NCI-H1048 (cell line): ENCODE results near the gene PTP4A1.
A peak's percentile ranks its signal among the peaks of the same experiment; 100 is the strongest.

ENCODE experiments used
- DNase-seq: peaks from one replicate; lab custom pipeline; 2025; lab: John Stamatoyannopoulos, UW

Gene PTP4A1

DNA sequence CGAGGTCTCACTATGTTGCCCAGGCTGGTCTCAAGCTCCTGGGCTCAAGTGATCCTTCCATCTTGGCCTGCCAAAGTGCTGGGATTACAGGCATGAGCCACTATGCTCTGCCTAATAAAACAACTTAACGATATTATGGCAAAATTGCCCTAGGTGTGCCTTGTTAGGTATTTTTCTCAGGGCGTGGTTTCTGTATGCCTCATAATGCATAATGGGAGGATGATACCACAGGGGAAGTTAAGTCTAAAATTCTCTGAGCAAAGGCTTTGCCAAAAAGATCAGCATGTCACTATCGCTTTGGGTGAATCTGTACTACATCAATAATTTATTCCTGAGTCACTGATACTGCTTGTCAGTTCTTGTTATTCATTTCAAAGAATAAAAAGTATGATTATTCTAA is 15.9 kb upstream of the PTP4A1 start:
- DNase-seq, result no peak

DNA sequence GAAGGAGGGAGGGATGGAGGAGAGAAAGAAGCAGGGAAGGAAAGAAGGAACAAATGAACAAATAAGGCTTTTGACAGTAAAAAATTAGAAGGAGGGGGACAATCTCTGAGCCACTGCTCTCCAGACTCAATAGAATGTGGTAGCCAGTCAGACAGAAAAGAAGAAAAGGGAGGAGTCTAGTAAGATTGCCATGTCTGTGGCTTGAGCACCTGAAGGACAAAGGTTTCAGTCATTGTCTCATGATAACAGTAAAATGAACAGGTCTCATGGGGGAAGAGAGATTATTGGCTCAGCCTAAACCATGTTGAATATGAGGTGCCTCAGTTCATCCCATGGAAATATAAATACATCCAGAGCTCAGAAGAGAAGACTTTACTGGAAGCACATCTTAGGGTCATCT is 14.0 kb upstream of the PTP4A1 start:
- DNase-seq, result no peak

DNA sequence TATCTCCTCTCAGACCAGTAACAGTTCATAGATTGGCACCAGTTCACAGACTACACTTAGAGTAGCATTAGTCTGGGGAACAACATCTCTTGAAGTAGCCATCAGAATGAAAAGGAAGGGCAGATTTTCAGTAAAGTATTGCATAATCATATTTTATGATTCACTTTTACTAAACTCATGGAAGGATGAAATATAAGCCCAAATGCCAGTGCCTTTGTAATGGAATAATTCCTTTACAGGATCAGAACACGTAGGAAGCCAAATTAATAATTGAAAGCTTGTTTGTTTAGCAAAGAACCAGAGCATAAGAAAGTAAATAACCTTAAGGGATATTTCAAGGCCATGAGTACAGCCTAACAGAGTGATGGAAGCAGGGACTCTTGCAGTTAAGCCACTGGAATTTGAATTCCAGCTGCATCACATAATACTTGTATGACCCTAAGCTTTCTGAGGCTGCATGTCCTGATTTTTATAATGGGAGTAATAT is 11.4 kb upstream of the PTP4A1 start:
- no peak for DNase-seq

DNA sequence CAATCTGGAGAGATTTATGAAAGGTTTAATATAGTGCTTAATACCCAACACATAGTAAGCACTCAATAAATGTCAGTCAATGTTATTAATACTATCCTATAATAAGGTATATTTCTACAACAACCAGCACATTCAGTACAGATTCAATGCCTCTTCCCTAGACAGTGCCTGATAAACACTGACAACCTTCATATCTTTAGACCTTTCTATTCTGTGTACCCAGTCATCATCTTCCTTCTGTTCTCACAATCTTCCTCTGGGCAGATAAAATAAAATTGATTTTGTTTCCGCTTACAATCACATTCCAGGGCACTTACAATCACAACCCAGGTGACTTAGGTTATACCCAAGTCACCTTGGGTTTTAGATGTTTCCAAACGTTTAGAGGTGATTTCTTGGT is 11.0 kb upstream of the PTP4A1 start:
- DNase-seq, result no peak

DNA sequence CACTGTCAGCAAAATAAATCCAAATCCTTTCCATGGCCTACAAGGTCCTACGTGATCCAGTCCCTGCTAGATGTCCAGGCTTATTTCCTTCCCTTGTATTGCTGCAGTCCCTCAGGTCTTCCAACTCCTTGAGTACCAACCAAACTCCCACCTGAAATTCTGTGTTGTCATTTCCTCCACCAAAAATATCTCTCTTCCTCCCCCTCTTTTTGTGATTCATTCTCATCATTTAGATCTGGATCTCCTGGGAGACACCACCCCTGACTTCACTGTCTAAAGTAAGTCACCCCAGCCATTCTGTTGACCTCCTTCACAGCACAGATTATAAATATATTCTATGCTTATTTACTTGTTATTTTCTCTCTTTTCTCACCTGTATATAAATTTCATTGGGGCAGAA is 9.0 kb upstream of the PTP4A1 start:
- no peak for DNase-seq

DNA sequence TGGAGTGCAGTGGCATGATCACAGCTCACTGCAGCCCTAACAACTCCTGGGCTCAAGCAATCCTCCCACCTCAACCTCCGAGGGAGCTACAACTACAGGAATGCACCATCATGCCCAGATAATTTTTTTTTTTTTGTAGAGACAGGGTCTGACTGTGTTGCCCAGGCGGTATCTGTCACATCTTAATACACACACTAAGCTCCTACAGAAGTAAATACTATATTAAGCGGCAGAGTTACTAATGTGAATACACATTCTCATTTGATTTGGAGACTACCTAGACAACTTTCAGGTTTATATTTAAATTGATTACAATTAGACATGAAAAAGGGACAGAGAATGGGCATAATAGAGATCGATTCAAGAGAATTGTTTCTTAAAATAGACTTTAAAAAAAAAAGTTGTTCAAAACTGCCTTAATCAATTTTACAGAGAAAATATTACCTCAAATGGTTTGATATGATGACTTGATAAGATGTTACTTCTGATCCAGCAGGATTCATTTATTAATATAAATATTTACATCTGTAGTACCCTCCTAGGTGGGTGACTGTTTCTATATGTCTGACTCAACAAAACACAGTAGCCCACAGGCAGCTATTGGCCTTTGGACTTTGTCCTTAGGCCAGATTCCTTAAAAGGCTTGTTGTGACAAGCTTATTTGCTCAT is 7.1 kb upstream of the PTP4A1 start:
- DNase-seq, result no peak

DNA sequence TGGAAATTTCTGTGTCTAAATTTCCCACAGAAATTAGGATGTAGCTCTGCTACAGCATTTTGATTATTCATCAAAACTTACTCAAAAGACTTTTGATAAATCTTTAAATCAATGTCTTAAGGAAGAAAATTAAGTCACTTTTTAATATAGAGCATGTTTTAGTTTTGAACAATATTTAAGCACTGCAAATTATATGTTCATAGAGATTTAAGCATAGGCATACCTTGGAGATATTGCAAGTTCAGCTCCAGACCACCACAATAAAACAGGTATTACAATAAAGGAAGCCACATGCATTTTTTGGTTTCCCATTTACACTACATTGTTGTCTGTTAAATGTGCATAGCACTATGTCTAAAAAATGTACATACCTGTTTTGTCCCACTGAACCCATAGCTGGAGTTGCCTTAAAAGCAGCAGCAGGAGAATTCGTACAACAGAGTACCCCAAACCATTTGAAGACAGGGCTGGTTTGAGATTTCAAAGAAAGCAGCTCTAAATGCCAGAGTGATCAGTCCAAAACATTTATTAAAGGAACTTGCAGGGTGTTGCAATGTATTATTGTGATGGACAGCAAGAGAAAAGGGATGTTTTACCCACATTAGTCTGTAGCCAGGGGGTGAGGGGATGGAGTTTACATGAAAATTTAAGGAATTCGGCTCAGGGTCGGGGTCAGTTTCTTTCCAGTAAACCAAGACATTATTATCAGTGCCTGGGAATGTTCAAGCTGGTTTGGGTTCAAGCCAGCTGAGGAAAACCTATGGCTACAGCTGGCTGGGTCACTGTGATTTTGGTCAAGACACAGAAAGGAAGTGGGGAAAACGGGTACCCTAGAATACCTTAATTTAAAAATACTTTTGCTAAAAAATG is 6.3 kb upstream of the PTP4A1 start:
- no peak for DNase-seq

DNA sequence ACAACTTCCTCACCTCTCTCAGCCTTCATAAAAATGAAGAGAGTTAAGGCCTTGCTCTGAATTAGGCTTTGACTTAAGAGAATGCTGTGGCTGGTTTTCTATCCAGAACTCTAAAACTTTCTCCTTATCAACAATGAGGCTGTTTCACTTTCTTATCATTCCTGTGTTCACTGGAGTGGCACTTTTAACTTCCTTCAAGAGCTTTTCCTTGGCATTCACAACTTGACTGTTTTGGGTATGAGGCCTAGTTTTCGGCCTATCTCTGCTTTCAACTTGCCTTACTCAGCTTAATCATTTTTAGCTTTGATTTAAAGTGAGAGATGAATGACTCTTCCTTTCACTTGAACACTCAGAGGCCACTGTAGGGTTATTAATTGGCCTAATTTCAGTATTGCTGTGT is 4.3 kb upstream of the PTP4A1 start:
- no peak for DNase-seq

DNA sequence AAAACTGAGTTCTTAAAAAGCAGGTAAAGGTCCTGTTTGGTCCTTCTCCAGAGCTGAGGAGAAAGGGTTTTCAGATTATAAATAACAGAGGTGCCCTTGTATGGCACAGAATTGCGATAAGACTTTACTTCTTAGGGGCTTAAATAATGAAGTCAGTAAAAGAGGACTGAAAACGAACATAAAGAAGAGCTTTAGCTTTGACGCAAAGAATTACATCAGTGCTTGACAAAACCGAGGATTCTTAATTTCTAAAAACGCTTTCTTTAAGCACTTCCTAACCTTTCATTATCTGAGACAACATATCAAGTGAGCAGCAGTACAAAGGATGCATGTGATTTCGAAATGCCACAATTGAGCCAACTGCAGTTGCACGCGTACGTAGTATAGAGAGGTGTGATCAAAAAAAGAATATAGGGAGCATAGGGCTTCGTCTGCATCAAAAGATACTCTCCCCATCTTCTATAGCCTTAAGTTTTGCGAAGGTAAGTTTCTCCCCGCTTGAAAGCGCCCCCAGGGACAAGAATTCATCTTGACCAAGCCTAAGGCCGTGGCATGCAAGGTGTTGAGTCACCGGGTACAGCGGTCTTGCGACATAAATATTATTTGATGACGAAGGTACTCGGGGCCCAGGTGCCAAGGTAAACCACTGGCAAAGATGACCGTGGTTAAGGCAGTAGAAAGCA is 778 bp upstream of the PTP4A1 start:
- no peak for DNase-seq

DNA sequence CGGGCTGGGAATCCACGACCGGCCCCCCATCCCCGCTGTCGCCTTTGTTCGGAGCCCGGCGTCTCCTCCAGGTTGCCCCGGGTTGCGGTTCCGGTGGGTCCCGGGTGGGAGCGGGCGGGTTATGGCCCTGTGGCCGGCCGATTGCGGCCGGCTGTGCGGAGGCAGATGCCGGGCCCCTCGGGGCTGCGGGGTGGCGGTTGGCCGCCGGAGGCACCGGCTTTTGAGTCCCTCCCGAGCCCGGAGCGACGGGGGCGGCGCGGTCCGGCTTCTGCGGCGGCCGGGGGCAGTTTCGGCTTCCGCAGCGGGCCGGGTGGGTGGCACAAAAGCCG is 431 bp downstream of the PTP4A1 start:
- DNase-seq, result no peak

DNA sequence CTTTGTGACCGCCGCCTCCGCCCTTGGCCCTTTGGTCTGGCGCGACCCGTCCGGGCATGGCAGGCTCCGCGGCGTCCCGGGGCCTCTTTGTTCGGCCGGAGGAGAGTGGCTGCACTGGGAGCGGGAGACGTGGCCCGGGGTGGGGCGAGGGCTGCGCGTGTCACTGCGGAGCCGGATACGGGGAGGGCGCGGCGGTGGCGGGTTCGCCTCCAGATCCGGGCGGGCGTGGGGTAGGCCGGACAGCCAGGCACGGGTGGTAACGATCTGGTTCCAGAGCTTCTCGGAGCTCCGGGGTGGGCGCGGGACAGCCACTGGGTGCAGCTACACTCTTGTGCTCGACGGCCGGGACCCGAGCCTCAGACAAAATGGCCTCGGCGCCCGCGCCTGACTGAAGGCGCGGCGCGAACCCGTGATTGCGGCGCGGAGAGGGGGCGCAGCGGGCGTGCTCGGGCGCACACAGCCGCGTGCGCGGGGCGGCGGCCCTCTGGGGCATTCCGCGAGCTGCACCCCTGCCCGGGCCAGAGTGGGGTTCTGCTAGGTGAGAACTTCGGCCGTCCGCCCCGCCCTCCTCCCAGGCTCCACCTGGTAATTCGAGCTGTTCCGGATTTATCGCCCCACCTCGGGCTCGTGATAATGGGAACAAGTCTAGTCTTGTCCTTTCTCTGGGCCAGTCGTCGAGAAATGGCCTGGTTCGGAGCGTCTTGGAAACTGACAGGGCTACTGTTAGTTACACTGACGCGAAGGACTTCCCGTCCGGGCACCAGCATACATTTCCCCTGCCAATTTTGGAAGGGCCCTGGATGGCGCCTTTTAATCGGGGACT is 1.0 kb downstream of the PTP4A1 start:
- peak; percentile 78 for DNase-seq

DNA sequence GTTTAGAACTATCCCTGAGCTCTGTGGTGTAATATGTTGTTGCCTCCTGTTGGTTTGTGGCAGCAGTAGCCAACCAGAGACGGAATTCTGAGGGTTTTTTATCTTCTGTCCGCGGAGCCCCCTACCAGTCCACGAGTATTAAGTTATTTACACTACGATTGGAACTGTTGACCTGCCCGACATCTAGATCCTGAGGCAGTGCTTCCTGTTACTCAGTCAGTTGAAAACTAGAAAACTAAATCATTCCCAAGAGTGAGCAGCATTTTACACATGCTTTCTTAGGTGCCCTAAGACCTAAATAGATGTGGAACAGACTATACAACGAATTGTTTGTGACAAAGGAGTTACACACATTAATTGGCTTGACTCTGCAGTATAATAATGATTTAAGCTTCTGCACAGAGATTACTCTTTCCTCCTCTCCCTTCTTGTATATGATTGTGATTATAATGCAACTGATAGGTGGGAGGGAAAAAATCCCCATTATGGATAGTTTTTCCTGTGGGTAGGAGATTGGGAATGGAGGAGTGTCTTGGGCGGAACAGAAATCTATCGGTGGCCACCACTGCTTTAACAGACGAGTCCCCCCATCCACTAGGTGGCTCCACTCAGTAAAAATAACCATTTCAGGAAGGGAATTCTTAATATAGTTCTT is 1.7 kb downstream of the PTP4A1 start:
- peak; percentile 47 for DNase-seq

DNA sequence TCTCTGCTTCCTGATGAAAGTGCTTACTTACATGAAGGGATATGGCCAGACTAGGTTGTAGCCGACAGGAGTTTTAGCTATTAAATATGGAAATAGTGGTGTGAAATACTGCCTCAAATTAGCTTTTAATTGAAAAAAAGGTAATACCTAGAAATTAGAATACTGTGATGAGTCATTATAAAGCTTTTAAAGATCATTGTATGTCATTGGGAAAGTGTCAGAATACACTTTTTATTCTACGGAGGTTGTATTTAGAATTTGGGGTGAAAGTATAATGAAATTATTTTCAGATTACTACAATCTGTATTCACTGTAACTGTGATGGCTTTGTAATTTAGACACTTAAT is 2.2 kb downstream of the PTP4A1 start:
- DNase-seq, result no peak

DNA sequence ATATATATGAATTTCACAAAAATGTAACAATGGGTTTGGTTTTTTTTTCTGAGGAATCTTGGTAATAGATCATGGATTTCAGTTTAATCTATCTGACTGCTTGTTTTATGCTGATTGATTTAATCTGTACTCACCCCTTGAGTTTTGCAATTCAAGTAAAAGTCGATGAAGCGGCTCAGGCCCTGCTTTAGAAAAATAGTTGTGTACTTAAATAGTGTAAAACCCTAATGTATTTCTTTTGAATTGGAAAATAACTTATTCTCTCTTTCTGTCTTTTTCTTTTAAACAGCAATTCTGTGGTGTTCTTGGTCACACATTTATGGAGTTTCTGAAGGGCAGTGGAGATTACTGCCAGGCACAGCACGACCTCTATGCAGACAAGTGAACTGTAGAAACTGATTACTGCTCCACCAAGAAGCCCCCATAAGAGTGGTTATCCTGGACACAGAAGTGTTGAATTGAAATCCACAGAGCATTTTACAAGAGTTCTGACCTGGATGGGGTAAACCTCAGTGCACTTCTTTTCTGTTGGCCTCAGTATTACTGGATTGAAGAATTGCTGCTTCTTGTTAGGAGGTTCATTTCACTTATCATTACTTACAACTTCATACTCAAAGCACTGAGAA is 4.0 kb downstream of the PTP4A1 start:
- no peak for DNase-seq

DNA sequence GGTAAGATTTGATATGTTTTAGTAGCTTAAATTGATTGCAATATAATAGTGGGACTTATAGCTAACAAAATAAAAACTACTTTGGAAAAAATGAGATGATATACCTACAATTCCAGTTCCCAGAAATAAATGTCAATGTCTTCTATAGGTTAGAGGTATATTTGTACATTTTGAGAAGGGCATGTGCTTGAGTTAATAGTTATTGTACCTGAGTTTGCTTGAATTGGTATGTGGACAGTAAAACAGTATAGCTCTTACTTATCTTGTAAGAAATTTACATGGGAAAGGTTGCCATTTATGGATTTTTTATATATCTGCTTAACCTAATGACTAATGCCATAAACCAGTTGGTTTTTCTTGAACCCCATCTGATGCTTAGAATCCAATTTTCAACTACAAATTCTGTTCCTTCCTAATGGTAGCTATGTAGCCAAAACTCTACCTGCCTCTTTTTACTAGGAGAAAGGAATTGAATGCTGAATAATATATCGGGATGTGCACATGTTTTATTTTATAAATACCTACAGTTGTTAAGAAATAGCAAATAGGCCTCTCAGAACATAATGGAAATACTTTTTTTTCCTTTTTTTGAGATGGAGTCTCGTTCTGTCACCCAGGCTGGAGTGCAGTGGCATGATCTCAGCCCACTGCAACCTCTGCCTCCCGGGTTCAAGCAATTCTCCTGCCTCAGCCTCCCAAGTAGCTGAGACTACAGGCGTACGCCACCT is 4.9 kb downstream of the PTP4A1 start:
- DNase-seq, result no peak

DNA sequence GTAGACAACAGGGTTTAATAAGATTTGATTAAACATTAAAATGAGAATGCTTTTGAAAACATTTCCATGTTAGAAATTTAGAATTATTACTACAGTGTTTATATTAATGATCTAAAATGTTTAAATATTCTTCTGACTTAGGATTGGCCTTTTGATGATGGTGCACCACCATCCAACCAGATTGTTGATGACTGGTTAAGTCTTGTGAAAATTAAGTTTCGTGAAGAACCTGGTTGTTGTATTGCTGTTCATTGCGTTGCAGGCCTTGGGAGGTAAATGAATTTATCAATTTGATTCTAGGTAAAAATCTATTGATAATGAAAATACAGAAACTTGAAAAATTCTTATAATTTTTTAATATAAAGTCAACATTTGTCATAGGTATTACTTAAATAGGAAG is 6.5 kb downstream of the PTP4A1 start:
- DNase-seq, result no peak

DNA sequence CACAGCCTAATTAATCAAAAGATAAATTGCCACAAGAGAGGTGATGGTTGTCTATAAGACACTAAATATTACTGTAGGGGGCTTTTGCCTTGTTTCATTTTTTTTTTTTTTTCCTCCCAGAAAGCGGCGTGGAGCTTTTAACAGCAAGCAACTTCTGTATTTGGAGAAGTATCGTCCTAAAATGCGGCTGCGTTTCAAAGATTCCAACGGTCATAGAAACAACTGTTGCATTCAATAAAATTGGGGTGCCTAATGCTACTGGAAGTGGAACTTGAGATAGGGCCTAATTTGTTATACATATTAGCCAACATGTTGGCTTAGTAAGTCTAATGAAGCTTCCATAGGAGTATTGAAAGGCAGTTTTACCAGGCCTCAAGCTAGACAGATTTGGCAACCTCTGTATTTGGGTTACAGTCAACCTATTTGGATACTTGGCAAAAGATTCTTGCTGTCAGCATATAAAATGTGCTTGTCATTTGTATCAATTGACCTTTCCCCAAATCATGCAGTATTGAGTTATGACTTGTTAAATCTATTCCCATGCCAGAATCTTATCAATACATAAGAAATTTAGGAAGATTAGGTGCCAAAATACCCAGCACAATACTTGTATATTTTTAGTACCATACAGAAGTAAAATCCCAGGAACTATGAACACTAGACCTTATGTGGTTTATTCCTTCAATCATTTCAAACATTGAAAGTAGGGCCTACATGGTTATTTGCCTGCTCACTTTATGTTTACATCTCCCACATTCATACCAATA is 7.8 kb downstream of the PTP4A1 start:
- DNase-seq, result no peak

DNA sequence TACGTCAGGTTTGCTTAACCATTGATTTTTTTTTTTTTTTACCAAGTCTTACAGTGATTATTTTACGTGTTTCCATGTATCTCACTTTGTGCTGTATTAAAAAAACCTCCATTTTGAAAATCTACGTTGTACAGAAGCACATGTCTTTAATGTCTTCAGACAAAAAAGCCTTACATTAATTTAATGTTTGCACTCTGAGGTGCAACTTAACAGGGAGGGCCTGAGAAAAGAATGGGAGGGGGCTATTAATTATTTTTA is 8.4 kb downstream of the PTP4A1 start:
- DNase-seq, result no peak

DNA sequence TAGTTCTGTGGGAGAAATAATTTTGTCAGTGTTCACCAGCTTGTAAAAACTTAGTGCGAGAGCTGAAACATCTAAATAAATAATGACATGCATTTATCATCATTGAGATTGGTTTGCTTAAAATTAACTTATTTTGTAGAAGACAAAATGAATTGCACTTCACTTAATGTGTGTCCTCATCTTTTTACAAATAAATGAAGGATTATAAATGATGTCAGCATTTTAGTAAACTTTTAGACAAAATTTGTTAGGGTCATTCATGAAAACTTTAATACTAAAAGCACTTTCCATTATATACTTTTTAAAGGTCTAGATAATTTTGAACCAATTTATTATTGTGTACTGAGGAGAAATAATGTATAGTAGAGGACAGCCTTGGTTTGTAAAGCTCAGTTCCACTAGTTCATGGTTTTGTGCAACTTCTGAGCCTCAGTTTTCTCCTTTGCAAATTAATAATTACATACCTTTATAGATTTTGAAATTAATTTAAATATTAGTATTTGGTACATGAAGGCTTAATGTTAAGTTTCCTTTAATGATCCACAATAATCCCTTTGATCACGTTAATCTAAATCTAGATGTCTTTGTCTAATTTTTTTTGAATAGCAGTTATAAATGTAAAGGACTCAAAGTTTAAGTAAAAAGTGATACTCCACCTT is 9.2 kb downstream of the PTP4A1 start:
- DNase-seq, result no peak
